Activated CD4-positive, alpha-beta T cell treated with anti-CD3 and anti-CD28 coated beads, Interleukin-2, Interleukin-4, amounts not matched to agents 100 ng/mL and 50 ng/mL, durations not matched to agents 16 hours and 8 hours (primary cell): Measurements from ENCODE around the gene IL20RA.
"Not testable (repeated sequence)": the region's sequence is repeated elsewhere in the genome, so short reads cannot be mapped to it uniquely, and the experiment has no call there.

Source experiments
- DNase-seq: peaks from one replicate; pipeline ENCODE4 v3.0.0-alpha.2; 2020; ENCODE audit warnings: low spot score

The IL20RA gene

DNA sequence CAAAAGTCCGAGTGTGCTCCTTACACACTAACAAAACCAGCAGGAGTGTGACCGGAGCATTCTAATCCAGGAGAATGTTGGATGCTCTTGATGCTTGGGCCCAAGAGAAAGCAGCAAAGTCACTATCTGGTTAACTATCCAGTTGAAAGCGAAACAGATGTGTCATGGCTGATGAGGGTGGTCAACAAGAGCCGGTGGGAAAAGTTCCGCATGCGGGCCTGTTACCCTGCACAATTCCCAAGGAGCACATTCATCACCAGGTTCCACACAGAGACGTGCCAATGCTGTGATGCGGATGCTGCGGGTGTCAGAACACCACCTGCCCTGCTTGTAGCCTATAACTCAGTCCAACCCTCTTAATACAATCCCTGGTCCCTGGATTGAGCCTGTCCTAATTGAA lies 38.7 kb downstream of the IL20RA start:
- DNase-seq = no peak

DNA sequence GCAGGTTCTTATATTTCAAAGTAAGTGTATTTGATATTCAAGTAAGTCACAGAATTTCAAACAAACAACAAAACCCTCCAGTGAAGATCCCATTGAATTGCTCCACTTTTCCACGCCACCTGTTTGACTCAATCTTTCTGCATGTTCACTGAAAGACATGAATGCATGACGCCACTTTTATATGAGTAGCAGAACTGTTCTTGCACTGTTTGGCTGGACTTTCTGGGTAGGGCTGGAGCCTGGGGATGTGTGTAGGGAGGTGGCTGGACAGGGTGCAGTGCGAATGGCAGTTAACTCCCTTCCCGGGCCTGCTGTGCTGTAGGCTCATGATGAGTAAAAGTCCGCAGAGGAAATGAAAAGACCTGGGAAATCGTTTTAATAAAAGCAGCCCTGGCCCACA lies 39.7 kb downstream of the IL20RA start:
- no peak for DNase-seq

DNA sequence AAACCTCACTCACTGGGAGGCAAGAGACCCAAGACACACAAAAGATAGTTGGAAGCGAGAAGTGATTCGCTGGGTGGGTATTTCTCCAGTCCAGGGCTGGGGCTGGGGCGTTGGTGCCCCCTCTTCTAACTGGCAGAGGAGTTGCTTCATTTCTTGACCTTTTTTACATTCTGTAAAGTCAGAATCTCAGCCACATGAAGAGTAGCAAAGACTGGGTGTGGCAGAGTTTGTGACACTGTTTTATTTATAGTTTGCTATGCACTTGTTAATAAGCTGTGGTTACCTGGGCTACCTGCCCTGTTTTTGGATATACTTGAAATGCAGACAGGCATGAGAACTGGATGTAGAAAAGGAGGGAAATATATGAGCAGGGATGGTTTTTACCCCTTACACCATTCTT lies 42.3 kb downstream of the IL20RA start:
- DNase-seq = no peak

DNA sequence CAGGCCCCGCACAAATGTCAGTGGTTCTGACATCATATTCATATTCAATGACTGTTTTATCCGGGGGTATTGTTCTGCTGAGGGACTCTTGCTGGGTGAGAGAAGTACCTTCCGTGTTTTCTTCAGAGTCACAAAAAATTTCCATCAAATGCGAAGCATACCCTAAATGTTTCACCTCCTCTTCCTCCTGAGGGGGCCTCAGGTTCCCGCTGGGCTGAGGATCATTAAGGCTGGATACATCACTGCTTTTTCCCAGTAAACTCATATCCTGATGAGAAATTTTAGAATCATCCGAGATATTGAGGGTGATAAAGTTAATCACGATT lies 42.8 kb downstream of the IL20RA start:
- no peak for DNase-seq

DNA sequence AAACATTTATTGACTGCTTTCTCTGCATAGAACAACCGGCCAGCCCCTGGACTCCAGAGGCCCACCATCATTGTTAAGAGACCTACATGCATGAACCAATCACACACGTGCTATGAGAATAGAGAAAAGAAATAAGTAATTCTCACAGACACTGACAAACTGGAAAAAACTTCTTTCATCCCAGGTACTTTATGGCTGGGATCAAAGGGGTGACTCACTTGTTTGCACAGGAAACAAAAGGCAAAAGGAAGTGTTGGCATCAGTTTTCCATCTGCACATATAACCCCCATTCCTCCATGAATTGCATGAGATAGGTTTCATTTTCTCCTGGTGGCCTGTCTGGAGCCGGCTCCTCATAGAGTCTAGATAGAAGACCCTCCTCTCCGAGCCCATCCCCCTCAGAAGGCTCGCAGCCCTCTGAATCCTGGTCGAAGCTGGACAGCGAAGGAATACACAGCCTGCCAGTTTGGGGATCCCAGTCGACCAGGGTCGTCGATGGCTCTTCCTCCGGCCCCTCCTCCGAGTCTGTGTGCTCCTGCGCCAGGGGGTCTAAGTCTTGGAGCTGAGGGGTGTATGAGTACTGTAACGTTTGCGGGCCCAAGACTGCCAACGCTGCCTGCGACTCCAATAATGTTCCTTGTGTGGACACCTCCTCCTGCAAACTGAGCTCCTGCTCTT lies 43.3 kb downstream of the IL20RA start:
- DNase-seq = no peak

DNA sequence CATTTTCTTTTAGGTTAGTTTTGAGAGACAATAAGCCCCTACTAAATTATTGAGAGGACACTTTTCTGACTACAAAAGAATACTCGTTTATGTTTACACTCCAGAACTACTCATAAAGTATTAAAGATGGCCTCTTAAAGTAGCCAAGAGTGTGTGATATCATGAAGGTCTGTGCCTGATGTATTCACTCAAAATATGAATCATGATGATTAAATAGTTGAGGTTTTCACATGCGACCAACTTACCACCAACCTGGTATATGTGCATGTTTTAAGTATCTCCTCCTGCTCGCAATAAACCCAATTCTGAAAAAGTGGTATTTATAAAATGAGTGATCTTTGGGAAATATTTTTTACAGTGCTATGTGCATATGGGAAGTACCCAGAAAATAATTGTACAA lies 43.9 kb downstream of the IL20RA start:
- no peak for DNase-seq

DNA sequence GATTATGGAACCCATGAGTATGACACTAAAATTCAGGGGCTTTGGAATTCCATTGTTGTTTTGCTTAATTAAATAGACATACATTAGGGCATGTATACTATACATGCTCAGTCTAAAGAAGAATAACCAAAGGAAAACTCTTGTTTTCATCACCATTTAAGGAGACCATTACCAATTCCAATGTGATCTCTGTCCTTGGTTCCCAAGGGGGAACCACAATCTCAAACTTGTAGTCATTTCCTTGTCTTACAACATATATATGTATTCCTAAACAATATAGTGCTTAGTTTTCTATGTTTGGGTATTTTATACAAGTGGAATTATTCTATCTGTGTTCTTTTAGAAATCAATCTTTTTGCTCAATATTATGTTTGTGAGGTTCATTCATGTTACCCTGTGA lies 49.2 kb downstream of the IL20RA start:
- no peak for DNase-seq

DNA sequence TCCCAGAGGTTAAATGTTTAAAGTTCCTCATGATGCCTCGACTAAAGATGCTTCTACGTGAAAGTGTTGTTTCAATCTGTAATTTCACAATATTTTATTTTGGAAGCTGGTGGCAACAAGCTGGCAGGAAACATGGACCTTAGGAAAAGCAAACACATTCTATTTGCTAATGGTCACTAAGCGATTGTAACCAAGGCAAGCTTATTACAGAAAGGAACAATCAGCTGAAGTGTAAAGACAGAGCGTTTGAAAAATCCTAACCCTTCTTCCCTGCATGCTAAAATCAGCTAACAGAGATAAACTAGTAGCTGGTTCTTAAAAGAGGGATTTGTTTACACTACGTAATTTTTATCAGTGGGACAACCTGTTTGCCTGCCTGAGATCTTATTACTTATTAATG lies 50.0 kb downstream of the IL20RA start:
- DNase-seq = no peak

DNA sequence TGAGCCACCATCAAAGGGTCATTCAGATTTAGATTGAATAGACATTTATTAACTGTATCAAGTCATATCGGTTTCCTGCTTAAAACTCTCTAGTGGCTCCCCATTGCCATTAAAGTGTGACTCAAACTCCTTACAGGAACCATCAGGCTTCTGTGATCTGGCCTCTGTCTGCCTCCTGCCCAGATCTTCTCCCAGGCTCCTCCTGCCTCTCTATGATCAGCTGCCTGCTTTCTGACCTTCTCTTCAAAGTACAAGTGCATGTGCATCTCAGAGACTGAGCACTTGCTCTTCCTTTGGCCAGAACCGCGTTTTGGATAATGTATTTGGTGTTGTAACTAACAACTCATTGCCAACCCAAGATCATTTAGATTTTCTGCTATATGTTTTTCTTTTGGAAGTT lies 52.7 kb downstream of the IL20RA start:
- DNase-seq = no peak

DNA sequence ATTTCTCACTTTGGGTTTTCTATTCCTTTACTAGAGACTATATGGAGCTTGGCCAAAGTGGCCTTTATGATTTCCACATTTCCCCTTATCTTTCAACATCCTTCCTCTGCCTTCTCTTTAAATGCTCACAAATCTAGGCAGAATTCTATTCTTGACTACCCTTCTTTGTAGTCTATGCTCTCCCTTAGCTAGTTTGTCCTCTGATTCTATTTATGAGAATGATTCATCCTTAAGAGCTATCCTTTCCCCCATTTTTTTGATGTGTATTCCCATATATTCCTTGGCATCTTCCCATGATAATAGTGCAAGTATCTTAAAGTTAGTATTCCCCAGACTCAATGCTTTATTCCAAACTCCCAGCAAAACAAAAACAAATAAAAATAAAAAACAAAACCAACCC lies 53.1 kb downstream of the IL20RA start:
- no peak for DNase-seq

DNA sequence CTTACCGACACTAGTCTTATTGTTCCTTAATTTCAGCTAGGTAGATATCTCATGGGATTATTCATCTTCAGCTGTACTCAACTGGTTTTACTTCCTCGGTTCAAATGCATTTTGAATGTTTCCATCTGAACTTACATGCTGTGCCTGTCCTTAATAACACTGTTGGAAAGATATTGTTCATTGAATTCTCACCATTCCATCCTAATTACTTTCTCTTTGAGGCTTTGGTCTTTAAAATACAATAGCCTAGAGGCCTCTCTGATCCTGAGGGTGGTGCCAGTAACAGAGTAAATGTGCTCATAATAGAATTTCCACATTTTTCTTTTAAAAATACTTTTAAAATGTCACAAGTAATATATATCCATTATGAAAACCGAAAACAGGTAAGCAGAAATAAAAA lies 54.0 kb downstream of the IL20RA start:
- DNase-seq = no peak

DNA sequence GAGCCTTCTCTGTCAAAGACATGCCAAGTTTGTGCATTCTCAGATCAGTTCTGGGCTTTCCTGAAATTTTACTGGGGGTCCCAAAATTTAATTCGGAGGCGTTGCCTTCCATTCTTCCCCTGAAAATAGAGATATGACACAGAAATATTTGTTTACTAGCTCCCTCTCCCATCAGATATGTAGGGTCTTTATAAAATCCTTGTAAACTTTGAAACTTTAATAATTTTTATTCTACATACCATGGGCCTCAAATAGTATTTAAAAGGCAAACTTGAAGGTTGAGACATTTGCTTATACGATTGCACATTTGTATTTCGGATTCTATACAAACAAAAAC lies 54.6 kb downstream of the IL20RA start:
- DNase-seq = no peak

DNA sequence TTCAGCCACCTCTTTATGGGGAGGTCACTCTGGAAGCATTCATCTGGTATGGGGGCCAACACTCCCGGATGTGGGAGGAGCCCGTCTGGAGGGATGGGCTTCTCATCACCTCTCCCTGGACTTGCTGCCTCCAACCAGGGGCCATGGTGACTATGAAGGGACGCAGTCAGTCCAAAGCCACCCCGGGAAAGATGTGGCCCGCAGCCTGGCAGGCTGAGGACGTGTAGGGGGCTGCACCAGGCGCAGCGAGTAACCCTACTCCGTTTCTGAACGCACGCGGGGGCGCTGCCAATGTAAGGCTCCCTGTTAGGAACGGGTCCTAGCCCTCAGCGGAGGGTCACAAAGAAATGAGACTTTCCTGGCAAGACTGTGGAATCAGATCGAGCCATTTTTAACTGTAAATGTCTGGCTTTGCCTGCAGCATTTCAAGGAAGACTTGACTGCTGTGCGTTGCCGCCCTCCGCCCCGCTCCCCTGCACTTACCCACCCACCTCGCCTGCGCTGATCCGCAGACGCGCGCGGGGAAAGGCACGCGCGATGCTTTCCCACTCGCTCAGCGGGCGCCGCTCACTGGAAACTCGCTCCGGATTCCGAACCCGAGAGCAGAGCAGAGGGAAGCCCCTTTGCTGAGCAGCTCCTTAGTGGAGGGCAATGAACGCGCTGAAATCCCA lies 55.1 kb downstream of the IL20RA start:
- DNase-seq = no peak

DNA sequence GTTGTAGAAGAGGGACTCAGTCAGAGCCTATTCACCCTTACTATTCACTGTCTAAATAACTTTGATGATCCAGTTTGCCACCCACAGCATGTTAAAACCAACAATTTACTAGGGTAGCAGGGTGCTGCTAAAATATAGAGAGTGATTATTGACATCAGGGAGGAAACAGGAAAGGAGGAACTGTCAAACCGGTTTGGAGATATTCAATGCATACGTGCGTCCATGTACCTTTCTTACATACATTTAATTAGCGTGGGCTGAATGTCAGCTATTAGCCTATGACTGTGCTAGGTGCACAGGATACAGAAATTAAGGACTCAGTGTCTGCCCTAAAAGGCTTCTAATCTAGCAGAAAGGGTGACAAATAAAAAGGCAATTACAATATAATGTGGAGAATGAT lies 57.2 kb downstream of the IL20RA start:
- DNase-seq = no peak

DNA sequence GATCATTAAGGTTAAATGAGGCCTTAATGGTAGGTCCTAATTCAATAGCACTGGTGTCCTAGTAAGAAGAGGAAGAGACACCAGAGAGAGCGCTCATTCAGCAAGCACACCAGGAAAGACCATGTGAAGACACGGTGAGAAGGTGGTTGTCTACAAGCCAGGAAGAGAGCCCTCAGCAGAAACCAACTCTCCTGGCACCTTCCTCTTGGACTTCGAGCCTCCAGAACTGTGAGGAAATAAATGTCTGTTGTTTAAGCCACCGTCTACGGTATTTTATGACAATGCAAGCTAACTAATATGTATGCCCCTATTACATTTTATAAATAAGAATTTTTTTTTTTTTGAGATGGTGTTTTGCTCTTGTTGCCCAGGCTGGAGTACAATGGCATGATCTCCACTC lies 59.3 kb downstream of the IL20RA start:
- DNase-seq = no peak

DNA sequence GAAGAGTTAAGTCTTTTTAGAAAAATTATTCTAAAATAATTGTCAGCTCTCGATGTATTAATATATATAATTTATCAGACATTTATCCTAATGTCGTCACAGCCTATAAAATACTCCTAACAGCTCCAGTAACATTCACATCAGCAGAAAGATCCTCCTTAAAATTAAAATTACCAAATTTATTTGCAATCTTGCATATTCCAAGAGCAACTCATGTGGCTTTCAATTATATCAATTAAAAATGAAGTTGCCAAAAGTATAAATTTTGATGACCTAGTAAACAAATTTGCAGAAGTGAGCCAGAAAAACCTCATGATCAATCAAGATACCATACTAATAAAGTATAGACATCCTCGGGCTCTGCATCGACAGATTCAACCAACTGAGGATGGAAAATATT lies 60.2 kb downstream of the IL20RA start:
- no peak for DNase-seq

DNA sequence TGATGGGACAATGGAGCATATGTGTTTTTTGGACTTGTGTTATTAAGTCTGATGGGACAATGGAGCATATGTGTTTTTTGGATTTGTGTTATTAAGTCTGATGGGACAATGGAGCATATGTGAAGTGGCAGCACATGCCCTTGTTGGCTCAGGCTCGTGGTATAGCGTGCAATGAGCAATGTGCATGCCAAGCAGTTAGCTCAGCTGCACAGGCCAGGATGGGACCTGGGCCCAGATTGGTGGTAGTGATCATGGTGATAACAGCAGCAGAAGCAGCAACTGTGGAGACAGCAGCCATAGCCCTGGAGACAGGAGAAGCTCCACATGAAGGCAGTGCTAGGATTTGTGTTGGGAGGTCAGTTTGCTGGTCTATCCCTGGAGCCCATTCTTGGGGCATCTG lies 61.1 kb downstream of the IL20RA start:
- DNase-seq = no peak

DNA sequence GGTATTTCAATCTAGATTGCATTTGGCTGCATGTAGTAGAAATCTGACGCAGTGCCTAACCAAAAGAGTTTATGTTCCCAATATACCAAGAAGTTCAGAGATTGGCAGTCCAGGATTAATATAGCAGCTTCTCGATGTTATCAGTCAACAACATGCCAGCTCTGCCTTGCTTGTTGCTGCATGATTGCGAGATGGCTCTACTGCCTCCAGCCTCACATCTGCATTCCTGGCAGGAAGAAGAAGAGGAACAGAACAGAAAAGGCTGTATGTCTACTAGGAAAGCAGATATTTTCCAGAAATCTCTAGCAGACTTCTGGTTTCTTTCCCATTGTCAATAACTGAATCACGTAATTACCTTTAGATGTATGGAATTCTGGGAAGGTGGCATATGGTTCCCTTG lies 61.8 kb downstream of the IL20RA start:
- no peak for DNase-seq

DNA sequence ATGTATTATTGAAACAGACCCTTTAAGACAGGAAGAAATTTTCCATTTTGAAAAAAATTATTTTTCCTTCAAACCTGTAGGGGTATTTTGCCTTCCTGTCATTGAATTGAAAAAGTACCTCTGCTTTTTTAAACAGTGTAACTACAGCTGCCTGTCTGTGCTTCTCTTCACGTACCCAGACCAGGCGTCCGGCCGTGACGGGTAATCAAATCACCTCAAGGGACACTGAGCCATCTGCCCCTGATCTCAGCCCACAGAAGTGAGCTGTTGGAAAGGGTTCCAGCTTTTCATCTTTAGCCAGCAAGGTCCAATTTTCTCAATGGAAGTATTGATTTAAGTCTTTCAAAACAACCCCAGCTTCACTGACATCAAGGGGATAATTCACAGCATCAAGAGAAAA lies 64.7 kb downstream of the IL20RA start:
- no peak for DNase-seq

DNA sequence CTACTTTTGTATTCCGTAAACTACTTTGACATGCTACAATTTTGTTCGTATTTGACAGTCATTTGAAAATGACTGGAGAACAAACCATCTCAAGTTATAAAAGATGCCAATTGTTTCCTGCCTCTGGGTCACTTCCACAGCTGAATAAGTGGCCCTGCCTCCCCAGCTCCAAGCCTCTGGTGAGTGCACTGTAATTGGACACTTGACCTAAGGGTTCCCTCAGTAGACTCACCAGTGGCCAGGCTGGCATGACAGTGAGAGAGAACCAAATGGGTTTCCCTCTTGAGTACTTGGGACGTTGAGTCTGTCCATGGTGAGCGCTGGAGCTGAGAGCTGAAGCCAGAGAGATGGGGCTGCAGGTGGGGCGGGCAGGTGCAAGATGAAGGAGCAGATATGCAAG lies 65.6 kb downstream of the IL20RA start:
- DNase-seq = no peak

DNA sequence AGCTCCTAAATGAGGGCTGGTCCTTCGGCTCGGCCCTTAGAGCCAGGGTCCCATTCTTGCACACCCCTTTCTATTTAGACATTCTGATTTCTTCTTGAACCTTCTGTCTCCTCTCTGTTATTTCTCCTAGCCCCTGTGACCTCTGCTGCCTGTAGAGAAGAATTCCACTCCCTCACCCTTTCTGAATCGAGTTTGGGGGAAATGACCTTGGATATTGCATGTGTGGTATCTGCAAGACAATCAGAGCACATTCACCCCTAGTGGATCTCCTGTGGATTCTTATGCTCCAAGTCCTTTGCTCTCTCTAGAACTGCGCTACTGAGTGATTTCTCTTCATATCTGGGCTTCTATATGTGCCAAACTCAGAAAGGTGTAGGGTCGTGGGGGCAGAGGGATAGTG lies 67.7 kb downstream of the IL20RA start:
- no peak for DNase-seq

DNA sequence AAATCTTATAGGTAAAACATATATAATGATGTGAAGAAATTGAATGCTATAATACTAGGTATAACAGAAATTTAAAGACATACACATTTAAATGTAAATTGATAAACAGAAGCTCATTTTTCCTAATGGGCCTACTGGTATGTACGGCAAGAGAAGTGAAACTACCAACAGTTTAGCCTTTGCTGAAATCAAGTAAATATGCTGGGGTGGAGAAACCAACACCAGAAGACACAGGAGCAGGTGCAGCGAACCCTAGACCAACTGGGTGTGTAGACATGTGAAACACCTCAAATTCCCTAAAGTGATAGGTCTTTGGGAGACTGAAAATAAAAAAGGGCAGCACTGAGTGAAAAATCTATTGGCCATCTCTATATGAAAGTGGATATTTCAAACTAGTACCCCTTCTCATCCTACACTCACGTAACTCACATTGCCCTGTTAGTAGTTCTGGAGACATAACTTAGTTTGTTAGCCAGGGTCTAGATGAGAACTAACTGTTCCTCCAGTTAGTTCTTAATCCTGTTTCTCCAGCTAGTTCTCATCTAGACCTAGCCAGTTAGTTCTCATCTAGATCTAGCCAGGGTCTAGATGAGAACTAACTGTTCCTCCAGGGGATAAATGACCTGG lies 69.6 kb downstream of the IL20RA start:
- no peak for DNase-seq

DNA sequence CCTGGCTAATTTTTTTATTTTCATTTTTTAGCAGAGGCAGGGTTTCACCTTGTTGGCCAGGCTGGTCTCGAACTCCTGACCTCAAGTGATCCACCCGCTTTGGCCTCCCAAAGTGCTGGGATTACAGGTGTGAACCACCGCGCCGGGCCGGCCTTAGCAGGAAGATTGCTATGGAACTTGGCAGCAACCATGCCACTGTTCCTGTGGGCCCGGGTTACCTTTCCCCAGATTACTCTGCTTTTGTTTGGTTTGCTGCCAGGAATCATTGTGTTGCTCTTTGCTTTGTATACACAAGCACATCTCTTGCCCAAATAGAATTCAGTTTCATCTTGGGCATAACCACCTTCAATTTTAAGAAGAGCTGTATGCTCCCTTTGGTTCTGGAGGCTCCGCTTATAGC lies 71.0 kb downstream of the IL20RA start:
- not testable (repeated sequence) for DNase-seq

DNA sequence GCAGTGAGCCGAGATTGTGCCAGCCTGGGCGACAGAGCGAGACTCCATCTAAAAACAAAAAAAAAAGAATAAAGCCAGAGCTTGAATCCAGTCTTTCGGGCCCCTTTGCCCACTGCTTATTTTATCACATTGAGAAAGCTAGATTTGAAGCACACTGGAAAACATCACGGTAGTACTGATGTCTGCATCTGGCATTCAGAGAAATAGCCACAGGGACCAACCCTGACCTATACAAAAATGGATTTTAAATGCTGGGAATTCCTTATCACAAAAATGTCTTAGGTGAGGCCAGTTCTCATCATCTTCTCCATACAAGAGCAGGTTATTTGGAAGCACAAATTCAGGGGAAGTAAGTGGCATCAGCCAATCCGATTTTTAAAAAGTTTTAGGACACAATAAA lies 73.2 kb downstream of the IL20RA start:
- no peak for DNase-seq
